GM18502 (cell line): ENCODE results near the gene CBFB.

Experiments
- ATAC-seq: cut with Tn5 transposase; IDR thresholded peaks from one replicate; pipeline ENCODE4 v1.9.1; 2021; ENCODE audit warnings: mild to moderate bottlenecking; ENCODE audit not compliant: unreplicated experiment, poor library complexity

CBFB gene

DNA sequence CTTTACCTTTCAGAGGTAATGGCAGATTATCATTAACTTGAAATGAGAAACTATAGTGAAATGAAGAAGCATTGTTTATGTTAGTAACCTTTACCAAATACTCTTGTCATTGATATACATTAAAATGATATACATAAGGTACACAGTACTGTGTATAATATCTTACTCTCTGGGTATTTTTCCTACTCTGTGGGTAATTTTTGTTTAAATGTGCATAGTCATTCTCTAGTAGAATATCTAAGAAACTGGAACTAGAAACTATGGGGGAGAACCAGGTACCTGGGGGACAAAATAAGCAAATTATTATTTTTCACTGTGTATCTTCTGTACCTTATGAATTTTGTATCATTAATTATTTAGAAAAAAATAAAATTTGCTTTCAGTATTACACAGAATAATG lies 60.2 kb downstream of the CBFB start:
- no peak for ATAC-seq

DNA sequence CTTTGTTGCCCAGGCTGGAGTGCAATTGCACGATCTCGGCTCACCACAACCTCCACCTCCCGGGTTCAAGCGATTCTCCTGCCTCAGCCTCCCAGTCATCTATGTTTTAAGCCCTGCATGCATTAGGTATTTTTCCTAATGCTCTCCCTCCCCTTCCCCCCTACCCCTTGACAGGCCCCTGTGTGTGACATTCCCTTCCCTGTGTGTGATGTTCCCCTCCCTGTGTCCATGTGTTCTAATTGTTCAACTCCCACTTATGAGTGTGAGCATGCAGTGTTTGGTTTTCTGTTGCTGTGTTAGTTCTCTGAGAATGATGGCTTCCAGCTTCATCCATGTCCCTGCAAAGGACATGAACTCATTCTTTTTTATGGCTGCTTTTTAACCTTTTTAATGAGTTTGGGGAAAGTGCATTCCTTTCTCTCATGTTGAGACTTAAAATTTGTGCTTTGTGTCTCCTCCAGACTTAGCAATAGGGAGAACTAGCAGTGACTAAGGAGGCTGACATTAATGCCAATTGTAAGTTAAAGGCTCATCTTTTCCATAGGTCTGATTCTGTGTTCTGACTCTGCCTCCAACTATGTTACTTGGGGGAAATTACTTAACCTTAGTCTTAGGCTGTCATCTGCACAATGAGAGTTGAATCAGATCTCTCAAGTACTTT lies 63.1 kb downstream of the CBFB start:
- ATAC-seq, result no peak

DNA sequence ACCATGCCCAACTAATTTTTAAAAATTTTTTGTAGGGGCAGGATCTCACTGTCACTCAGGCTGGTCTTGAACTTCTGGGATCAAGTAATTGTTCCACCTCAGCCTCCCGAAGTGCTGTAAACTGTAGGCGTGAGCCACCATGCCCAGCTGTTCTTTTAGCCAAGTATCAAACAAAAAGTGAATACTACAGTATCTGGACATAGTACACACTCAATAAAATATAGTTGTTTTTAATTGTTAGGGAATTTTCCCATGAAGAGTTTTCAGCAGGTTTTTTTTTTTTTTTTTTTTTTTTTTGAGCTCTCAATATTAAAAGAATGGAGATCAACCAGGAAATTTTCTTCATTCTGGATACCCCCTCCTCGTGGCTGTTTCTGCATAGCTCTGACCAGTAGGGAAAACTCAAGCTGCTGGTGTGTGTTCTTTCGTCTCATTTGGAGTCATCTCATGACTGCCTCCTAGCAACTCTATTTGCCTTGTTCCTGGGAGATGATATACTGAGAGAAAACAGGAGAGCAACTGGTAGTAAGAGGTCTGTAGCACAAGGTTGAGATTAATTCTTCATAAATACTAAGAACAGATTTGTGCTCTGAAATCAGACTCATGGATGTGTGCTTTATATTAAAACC lies 64.3 kb downstream of the CBFB start:
- no peak for ATAC-seq

DNA sequence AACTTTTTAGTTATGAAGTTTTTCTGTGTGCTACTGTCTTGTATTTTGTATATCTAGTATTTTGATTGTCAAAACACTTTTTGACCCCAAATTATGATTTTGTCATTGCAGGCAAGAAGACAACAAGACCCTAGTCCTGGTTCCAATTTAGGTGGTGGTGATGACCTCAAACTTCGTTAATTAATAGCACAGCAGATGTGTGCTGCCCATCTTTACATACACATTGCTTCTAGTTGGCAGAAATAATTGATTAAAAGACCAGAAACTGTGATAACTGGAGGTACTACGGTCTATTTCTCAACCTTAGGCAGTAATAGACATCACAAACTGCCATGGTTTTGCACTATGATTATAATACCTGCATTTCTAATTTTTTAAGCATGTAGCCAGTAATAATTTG lies 69.7 kb downstream of the CBFB start:
- ATAC-seq, result no peak

DNA sequence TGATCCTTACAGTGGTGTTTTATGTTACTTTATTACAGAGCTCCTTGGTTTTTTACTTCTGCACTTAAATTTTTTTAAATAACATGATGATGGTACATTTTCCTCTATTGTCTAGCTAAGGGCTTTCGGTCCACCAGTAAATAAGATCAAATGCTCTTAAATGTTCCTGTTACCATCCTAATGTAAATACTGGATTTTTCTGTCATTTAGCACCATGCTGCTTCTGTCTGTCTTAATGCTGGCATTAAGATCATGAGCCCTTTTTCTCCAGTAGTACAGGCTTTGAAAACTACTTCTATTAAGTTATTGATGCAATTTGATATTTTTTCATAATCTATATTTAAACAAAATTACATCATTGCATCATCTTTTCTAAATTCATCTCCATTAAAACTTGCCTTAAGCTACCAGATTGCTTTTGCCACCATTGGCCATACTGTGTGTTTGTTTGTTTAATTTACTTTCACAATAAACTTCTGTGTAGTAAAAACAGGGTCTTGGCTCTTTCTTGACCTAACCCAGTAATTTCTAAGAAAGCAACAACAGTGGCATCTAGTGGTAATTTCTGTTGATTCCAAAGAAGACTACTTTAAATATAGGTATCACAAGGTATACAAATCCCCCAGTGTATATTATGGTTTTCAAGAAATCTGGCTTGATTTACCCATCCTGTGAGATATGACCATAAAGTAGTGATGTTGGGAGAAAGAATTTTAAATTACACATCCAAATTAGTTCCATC lies 71.8 kb downstream of the CBFB start:
- ATAC-seq, result no peak

DNA sequence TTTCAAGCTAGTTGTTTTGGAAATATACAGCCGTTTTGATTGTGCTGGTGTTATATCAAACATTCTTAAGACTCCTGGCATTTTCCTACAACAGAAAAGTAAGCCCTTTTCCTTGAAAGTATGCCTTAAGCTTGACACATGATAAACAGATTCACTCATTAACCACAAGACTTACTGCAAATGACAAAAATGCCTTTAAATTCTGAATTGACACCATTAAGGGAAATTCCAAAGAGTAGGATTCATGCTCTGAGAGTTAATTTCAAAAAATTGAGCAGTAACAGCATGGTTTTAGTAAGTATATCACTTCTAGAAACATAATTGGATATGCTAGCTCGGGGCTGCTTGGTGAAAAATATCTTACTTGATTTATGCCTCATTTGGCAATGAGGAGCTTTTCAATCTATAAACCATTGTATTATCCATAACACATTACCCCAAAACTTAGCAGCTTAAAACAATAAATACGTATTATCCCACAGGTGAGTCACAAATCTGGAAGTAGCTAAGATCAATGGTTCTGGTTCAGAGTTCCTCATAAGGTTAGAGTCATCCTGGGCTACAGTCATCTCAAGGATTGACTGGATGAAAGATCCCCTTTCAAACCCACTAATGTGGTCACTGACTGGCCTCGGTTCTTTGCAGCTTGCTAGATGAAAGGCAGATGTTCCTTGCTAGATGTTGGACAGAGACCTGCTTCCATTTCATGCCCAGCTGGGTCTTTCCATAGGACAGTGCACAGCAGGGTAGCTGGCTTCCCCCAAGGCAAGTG lies 72.5 kb downstream of the CBFB start:
- no peak for ATAC-seq

DNA sequence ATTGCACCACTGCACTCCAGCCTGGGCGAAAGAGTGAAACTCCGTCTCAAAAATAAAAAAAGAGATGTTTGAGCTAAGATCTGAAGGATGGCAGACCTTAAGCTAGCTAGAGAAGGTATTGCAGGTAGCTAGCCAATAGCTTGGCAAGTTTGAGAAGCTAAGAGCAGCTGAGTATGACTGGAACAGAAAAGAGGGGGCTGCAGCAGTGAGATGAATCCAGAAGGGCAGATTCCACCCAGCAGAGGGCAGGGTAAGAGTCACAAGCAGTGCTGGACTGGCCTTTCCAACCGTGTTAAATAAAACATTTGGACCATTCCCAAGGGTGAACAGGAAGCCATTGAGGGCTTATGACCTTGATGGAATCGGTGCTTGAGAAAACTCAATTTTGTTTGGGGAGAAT lies 75.1 kb downstream of the CBFB start:
- no peak for ATAC-seq

DNA sequence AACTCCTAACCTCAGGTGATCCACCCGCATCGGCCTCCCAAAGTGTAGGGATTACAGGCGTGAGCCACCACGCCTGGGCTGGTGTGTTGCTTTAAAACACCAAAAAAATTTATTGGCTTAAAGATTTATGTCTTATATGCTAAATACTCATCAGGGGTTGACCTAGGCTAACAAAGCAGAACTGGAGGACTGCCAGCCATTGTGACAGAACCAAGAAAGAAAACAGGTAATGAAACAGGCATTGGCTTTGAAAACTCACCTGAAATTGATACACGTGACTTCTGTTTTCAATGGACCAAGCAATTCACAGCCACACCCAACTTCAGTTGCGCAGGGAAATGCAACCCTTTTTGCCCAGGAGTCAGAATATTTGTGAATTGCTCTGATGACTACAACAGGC lies 75.9 kb downstream of the CBFB start:
- ATAC-seq, result no peak

DNA sequence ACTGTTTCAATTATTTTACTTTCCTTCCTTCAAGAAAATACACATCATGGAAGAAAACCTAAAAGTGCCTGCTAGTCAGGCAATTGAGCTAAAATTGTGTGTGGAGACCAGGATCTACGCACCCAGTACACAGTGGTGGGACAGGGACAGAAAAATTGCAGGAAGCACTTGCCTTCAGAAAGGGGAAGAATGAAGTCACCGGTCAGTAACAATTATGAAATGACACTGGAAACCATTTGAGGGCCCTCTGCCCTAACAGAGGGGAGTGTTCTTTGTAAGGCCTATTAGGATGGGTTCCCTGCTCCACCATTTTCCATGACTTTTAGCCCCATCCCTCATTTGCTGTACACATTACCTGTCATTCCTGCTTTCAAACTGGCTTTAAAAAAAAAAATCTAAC lies 76.3 kb downstream of the CBFB start:
- ATAC-seq, result no peak

DNA sequence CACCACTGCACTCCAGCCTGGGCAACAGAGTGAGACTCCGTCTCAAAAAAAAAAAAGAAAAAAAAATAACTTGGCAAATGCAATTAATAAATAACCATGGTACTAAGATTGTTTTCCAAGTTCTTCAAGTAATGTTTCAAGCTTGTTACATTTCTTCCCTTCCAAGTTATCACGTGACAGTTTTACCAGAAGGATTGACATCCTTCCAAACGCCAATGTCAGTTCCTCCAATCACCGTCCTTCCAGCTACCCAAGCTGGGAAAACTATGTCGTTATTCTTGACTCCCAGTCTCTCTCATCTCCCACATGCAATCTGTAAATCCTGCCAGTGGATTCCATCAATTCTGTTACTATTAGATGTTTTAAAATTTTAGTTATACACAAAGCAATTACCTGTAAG lies 76.9 kb downstream of the CBFB start:
- ATAC-seq, result no peak

DNA sequence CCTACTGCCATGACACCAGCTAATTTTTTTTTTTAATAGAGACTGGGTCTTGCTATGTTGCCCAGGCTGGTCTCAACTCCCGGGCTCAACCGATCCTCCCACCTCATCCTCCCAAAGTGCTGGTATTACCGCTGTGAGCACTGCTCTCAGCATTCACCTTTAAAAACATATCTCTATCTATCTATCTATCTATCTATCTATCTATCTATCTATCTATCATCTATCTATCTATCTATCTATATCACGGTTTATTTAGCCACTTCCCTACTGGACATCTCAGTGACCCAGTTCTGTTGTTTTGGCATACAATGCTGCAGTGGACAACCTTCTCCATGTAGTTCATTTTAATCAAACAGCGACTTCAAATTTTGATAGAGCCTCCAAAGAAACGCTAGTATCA lies 79.5 kb downstream of the CBFB start:
- ATAC-seq, result no peak

DNA sequence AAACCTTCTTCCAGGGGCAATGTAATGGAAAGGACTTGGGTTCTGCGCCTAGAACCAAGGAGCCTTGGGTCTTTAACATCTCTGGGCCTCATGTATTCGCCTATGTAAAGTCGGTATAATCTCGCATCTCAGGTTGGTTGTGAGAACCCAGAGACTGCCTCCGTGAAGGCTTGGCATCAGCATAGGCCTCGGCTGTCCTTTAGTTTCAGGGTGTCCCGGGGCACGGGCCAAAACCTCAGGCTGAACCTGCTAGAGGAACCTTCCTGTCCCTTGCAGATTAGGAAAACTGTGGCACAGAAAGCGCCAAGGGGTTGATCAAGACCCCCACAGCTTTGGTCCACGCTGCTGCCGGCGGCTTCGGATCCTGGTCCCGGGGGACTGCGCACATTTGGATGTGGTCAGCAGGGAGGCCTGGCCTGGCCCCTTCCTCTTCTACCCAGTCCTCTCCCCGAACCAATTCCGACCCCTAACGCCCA lies 80.0 kb downstream of the CBFB start:
- no peak for ATAC-seq

DNA sequence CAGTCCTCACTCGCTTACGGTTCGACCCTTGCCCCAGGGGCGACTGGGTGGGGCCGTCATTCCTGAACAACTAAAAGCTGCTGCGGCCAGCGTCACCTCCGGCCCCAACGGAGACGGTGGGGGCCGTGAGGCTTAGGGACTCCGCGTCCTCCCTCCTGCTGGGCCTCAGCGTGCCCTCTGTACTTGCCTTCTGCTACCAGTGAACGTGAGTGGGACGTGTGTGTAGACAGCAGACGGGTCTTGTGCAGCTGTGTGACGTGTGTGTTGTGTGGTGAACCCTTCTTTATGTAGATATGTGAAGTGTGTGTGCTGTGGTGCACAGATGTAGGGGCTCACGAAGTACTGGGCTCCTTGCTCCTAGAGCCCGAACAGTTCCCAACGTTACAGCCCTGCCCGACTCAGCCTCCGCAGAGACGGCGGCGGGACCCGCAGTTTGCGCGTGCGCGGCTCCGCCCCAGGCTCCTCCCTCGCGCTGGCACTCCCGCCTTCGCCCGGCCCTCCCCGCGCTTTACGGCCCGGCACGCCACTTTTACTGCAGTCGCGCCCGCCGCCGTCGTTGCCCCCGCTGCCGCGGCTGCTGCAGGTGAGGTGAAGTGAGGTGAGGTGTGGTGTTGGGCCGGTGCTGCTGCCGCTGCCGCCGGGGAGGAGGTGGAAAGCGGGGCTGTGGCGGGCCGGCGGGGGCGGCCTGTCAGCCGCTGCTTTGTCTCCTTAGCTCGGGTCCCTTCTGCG lies 80.6 kb downstream of the CBFB start, which contains the start of gene PHAF1:
Gene PHAF1 (plus strand): TSS at position 535 of the 729 bp plus-strand sequence. CDS start 235 bp downstream, outside the sequence.
- ATAC-seq, result peak; percentile 83

DNA sequence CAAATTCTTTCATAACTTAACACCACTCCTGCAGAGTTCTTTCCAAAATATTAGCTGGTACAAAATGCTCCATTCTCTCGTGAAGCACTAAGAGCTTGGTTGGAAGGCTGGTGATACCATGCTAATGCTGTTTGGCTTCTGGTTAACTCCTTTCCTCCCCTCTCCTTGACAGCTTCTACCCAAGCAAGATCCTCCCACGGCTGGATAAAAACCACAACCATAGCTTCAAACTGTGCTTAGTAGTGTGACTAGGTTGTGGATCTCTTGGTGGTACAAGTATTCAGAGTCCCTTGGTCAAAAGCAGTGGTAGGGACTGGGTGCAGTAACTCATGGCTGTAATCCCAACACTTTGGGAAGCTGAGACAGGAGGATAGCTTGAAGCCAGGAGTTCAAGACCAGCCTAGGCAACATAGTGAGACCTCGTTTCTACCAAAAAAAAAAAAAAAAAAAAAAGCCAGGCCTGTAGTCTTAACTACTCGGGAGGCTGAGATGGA lies 83.0 kb downstream of the CBFB start:
- ATAC-seq, result no peak

DNA sequence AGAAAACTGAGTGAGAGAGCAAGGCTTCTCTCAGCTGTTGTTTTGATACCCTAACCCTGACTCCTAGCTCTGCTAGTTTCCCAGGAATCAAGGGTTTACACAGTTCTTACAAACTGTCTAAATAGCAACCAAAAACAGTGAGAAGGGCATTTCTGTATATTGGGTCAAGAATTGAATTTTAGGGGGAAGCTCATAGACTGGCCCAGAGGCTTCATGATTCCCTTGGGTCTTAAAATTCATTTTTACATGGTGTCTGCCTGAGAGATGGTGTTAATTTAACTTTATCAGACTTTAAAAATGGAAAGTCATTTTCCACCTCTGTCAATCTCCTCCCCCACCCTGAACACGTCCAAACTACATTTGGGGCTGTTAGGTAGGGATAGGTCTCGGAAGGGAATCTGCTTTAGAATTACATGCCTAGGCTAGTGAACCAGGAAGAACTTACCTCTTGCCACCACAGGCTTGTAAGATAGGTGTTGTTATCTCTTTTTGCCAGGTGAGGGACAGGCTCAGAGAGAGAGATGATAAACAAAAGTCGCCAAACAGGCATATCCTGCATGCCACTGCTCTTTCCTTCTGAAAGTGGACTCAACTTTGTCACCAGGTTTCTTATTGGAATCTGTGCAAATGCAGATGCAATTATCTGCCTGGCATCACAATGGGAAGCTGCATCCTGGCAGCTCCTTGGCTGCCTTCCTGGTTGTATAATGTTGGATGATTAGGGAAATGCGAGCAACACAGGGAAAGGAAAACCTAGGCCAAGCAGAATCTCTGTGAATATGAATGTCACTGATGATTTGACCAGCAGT lies 83.8 kb downstream of the CBFB start:
- no peak for ATAC-seq

DNA sequence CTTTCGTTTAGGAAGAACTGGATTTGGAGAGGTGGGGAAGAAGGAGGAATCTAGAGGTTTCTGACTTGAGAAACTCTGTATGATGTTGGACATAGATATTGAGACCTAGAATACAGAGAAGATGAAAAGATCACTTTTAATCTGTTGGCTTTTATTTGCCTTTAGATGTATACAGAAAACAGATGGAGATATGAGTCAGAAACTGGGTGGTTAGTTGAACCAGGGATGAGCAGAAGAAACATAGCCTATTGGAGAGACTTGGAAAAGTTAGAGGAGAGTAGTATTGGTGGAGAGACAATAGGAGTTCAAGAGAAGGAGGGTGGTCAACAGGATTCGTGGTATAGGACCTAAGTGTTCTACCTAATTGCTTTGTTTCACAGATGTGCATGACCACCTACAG lies 85.8 kb downstream of the CBFB start:
- ATAC-seq, result no peak

DNA sequence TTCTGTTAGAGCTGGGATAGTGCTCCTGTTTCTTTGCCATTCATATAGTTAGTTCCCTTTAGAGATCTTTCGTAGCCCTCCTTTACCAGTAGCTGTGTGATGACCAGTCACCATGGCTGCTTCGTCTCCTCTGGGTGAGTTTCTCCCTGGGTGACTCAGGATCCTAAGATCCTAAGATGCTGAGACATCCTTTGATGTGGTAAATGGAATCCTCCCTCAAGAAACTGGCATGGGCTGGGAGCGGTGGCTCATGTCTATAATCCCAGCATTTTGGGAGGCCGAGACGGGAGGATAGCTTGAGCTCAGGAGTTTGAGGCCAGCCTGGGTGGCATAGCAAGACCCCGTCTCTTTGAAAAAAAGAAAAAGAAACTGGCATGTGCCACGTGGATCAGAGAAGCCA lies 86.7 kb downstream of the CBFB start:
- no peak for ATAC-seq

DNA sequence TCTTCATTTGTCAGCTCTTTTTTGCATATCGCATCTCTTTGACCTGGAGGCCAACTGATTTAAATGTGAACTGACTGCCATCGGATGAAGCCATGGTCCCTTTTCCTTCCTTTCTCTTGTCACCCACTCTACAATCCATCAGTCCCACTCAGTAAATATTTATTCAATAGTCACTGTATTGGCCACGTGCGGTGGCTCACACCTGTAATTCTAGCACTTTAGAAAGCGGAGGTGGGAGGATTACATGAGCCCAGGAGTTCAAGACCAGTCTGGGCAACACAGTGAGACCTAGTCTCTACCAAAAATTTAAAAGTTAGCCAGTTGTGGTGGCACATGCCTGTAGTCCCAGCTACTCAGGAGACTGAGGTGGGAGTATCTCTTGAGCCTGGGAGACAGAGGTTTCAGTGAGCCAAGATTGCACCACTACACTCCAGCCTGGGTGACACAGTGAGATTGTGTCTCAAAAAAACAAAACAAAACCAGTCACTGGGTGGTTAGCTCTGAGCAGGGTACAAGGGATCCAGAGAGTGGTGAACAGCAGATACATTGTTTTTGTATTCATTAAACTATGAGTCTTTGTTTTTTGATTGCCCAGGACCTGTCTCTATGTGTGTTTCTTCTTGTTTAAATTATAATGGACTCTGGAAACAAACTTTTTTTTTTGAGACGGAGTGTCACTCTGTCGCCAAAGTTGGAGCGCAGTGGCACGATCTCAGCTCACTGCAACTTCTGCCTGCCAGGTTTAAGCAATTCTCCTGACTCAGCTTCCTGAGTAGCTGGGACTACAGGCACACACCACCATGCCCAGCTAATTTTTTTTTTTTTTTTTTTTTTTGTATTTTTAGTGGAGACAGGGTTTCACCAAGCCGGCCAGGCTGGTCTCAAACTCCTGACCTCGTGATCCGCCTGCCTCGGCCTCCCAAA lies 87.7 kb downstream of the CBFB start:
- no peak for ATAC-seq
